ENCODE measurements around the gene EML6. TPM values are rescaled to one million over a fixed set of nuclear protein-coding genes. Genes with fewer than 3 reads are reported as not detected.

Gene EML6
- total and polyA plus RNA-seq, 2 experiments from 2014 or later: 2.7 to 6.2 TPM

GRCh38 chr2:54752439-54752838, 29.0 kb downstream of the EML6 start:
- ATAC-seq (no peak), DNase-seq (ENCODE audit: low spot score) (no peak)
- H3K27ac Mint-ChIP-seq: no peak overlapping the region
- H3K4me3 Mint-ChIP-seq: no peak overlapping the region
- TF ChIP-seq ZNF331 (CRISPR knock-in tag; IDR thresholded peaks at IDR 0.05; ENCODE audit: low read depth): no peak
- no peak for TF ChIP-seq JUNB (IDR thresholded peaks at IDR 0.05; ENCODE audit: unreplicated experiment)
- no peak for TF ChIP-seq STAT1 (IDR thresholded peaks at IDR 0.05; ENCODE audit: unreplicated experiment)
- no peak for TF ChIP-seq ZNF462 (CRISPR knock-in tag; IDR thresholded peaks at IDR 0.05)
- no peak for TF ChIP-seq EZH2 (IDR thresholded peaks at IDR 0.05; ENCODE audit: low read depth, unreplicated experiment)
- TF ChIP-seq EZH2phosphoT487 (IDR thresholded peaks at IDR 0.05; ENCODE audit: unreplicated experiment): no peak
- TF ChIP-seq ZNF114 (CRISPR knock-in tag; IDR thresholded peaks at IDR 0.05): no peak
- TF ChIP-seq CTCF (conservative IDR thresholded peaks at IDR 0.05; ENCODE audit: low read depth in 2 of 2): no peak
- TF ChIP-seq CREB1 (CRISPR knock-in tag; IDR thresholded peaks at IDR 0.05; ENCODE audit: low read depth): no peak
- TF ChIP-seq POLR2AphosphoS5 (IDR thresholded peaks at IDR 0.05; ENCODE audit: low read depth): no peak
- TF ChIP-seq REST (IDR thresholded peaks at IDR 0.05; ENCODE audit: unreplicated experiment): no peak
- TF ChIP-seq ETS1 (IDR thresholded peaks at IDR 0.05): no peak
- TF ChIP-seq NANOG (IDR thresholded peaks at IDR 0.05; ENCODE audit: borderline replicate concordance): no peak
- H3K36me3 ChIP-seq (ENCODE audit: insufficient read depth): no peaks in the 10 kb centered on the region
- no peaks in the 10 kb centered on the region for H3K36me3 Mint-ChIP-seq (ENCODE audit: low read depth)
- no peaks in the 10 kb centered on the region for H3K27me3 Mint-ChIP-seq (ENCODE audit: insufficient read depth, low read depth, poor library complexity)
- peaks cover 4% of the 10 kb centered on the region for H3K4me1 ChIP-seq (ENCODE audit: insufficient read depth)
- H3K27ac ChIP-seq (ENCODE audit: low read depth): no peak overlapping the region
- no peaks in the 10 kb centered on the region for H3K27me3 ChIP-seq (ENCODE audit: insufficient read depth)
- peaks cover 11% of the 10 kb centered on the region; the same call in 2 of the 3 replicates for H3K4me1 Mint-ChIP-seq
- no peak overlapping the region for H3K4me2 ChIP-seq
- no peak overlapping the region for H2AFZ ChIP-seq
- no peaks in the 10 kb centered on the region for H3F3A ChIP-seq (replicated peaks; ENCODE audit: low read depth)
- no peak overlapping the region for H3K4me3 ChIP-seq
- H3K79me2 ChIP-seq (replicated peaks; ENCODE audit: insufficient read depth): no peaks in the 10 kb centered on the region
- no peaks in the 10 kb centered on the region for H3K9me2 ChIP-seq (ENCODE audit: insufficient read depth)
- no peaks in the 10 kb centered on the region for H4K20me1 ChIP-seq (replicated peaks; ENCODE audit: insufficient read depth)
- H3K9me3 Mint-ChIP-seq: no peaks in the 10 kb centered on the region

Measured in GM23338 (cell line).